ENCODE data around the gene MIS18A.

- TF ChIP-seq, protein P1, sequence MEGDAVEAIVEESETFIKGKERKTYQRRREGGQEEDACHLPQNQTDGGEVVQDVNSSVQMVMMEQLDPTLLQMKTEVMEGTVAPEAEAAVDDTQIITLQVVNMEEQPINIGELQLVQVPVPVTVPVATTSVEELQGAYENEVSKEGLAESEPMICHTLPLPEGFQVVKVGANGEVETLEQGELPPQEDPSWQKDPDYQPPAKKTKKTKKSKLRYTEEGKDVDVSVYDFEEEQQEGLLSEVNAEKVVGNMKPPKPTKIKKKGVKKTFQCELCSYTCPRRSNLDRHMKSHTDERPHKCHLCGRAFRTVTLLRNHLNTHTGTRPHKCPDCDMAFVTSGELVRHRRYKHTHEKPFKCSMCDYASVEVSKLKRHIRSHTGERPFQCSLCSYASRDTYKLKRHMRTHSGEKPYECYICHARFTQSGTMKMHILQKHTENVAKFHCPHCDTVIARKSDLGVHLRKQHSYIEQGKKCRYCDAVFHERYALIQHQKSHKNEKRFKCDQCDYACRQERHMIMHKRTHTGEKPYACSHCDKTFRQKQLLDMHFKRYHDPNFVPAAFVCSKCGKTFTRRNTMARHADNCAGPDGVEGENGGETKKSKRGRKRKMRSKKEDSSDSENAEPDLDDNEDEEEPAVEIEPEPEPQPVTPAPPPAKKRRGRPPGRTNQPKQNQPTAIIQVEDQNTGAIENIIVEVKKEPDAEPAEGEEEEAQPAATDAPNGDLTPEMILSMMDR (IDR thresholded peaks at IDR 0.05; ENCODE audit: insufficient read depth, low read length, poor library complexity, severe bottlenecking), result no peak
- TF ChIP-seq EZH2phosphoT487 (conservative IDR thresholded peaks at IDR 0.05; ENCODE audit: low read length), result no peak
Measured at GRCh38 chr21:32304998-32305397, 26.1 kb upstream of the MIS18A start.

Data from SU-DHL-6 (cell line).